ENCODE results near the gene MLC1.

The MLC1 gene

DNA sequence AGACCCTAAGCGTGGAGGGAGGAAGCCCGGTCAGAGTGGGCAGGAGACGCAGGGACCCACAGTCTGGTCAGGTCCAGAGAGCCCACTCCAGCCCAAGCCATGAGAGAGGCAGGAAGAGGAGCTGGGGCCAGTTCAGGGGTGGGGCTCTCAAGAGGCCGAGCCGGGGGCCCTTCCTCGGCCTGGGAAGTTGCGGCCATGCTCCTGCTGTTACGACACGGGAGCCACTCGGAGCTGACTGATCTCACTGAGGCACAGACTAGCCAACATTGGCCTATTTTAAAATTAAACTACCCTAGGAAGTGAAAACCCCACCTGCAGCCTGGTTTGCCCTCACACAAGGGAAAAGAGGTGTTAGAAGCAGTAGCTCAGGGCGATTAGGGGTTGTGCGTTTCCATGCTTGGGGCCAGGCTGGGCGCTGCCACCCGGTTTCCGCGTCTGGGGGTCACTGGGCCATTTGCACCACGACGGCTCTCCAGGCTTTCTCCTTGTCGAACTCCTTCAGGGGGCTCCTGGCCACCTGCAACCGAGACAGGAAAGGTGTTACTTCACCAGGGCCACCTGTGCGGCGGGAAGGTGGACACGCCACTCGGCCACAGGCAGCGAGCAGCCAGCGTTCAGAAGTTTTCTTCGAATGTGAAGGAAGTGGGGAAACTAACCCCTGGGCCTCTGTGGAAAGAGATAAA, 23.9 kb downstream of the MLC1 start:
- no peak overlapping the region for H3K9ac ChIP-seq
- no peaks in the 10 kb centered on the region for H3K36me3 ChIP-seq (ENCODE audit: control insufficient read depth, insufficient read depth, low read length)
- H3K79me2 ChIP-seq, result no peaks in the 10 kb centered on the region
- H3K4me2 ChIP-seq (ENCODE audit: low read length), result no peak overlapping the region
- no peak overlapping the region for H2AFZ ChIP-seq
- no peaks in the 10 kb centered on the region for H3K9me3 ChIP-seq (ENCODE audit: control insufficient read depth, low read length)
- TF ChIP-seq, protein P1, sequence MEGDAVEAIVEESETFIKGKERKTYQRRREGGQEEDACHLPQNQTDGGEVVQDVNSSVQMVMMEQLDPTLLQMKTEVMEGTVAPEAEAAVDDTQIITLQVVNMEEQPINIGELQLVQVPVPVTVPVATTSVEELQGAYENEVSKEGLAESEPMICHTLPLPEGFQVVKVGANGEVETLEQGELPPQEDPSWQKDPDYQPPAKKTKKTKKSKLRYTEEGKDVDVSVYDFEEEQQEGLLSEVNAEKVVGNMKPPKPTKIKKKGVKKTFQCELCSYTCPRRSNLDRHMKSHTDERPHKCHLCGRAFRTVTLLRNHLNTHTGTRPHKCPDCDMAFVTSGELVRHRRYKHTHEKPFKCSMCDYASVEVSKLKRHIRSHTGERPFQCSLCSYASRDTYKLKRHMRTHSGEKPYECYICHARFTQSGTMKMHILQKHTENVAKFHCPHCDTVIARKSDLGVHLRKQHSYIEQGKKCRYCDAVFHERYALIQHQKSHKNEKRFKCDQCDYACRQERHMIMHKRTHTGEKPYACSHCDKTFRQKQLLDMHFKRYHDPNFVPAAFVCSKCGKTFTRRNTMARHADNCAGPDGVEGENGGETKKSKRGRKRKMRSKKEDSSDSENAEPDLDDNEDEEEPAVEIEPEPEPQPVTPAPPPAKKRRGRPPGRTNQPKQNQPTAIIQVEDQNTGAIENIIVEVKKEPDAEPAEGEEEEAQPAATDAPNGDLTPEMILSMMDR (IDR thresholded peaks at IDR 0.05), result no peak
- no peak overlapping the region for H3K27ac ChIP-seq
- H3K27me3 ChIP-seq (ENCODE audit: control insufficient read depth, insufficient read depth, low read length), result no peaks in the 10 kb centered on the region
- no peak overlapping the region for H3K4me3 ChIP-seq (ENCODE audit: low read depth, low read length)
- H3K4me1 ChIP-seq, result peaks cover 2% of the 10 kb centered on the region

DNA sequence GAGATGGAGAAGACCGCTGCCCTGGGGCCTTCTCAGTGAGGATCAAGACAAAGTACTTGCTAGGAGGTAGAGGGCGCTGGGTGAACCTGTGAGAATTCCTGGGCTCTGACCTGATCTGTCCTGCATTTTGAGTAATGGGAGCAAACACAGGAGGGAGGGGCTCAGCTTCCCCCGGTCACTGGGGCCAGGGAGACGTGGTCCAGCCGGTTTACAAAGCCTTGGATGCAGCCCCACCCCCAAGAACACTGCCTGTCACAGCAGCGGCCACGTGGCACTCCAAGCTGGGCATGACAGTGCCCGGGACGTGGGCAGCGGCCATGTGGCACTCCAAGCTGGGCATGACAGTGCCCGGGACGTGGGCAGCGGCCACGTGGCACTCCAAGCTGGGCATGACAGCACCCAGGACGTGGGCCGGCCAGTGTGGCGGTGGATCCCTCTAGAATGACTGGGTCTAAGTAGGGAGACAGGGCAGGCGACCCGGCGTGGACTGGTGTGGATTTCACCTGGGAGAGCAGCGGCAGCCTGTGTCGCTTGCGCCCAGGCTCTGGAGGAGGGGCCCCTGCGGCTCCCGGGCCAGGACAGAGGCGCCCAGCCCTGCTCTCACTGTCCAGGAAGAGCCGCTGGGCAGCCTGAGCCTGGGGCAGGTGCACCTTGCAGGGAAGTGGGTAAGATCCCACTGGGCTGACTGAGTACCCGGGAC, 24.6 kb downstream of the MLC1 start:
- TF ChIP-seq, protein P1 (IDR thresholded peaks at IDR 0.05), result no peak
- H3K4me2 ChIP-seq (ENCODE audit: low read length), result no peak overlapping the region
- no peak overlapping the region for H3K9ac ChIP-seq
- H3K27me3 ChIP-seq (ENCODE audit: control insufficient read depth, insufficient read depth, low read length), result no peaks in the 10 kb centered on the region
- H3K4me3 ChIP-seq (ENCODE audit: low read depth, low read length), result no peak overlapping the region
- H3K4me1 ChIP-seq, result peaks cover 2% of the 10 kb centered on the region
- no peak overlapping the region for H2AFZ ChIP-seq
- no peaks in the 10 kb centered on the region for H3K36me3 ChIP-seq (ENCODE audit: control insufficient read depth, insufficient read depth, low read length)
- no peaks in the 10 kb centered on the region for H3K79me2 ChIP-seq
- no peaks in the 10 kb centered on the region for H3K9me3 ChIP-seq (ENCODE audit: control insufficient read depth, low read length)
- no peak overlapping the region for H3K27ac ChIP-seq

DNA sequence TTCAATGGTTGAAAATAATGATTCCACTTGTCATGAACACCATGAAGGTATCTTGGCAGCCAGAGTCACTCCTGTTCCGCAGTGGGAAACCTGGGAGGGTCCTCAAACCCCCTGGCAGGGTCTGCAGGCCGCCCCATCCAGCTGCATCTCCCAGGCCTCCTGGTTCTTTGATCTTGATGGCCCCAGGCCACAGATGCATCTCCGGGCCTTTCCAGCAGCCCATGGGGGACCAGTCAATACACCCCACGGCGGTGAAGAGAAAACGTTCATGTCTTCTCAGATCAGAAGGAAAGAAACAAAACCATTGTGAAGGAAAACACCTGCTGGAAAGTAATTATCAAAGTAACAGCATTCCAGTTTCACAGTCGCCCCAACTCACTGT, 25.4 kb downstream of the MLC1 start:
- H3K27me3 ChIP-seq (ENCODE audit: control insufficient read depth, insufficient read depth, low read length), result no peaks in the 10 kb centered on the region

DNA sequence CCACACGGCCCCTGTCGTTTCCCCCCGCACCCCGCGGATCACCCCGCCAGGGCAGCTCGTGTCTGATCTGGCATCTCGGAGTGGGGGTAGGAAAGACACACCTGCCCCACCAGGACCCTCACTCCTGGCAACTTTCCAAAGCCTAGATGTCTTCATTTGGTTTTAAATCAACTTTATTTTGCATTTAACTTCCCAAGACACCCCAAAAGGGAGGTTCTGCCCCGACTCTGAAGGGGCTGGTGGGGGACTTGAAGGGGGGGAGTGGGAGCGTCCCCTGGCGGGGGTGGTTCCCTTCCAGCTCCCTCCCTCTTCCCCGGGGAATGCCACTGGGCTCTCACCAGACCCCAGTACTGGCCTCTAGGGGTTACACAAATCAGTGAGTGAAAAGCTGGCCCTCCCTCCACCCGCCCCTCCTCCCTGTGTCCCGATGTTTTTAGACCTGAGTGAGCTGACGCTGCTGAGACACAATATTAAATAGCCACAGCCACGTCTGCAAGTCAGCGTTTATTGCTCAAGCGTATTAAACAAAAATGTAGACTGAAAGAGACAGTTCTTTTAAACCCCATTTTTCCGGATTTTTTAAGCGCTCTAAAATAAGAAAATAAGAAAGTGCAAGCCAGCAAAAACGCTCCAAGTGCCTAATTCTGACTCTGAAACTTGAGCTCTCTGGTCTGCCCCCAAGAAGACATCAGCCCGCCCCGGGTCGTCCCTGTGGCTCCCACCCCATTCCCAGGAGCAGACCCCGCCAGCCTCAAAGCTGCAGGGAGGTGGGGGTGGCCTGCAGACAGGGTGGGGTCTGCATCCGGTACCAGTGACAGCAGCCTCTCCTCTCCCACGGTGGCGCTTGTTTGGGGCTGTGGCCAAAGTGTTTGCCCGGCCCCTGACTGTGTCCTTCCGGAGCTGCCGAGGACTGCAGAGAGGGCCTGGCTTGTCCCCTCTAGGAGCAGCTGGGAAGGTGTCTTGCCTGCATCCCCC, 26.0 kb downstream of the MLC1 start:
- Histone ChIP-seq H3K27me3 (ENCODE audit: control insufficient read depth, insufficient read depth, low read length) (no peaks in the 10 kb centered on the region), H3K4me3 (ENCODE audit: low read depth, low read length) (peak overlapping the region; percentile 49), H3K4me2 (ENCODE audit: low read length) (peak overlapping the region; percentile 62), H2AFZ (peak overlapping the region; percentile 85), H3K36me3 (ENCODE audit: control insufficient read depth, insufficient read depth, low read length) (no peaks in the 10 kb centered on the region), H3K79me2 (no peaks in the 10 kb centered on the region), H3K27ac (peak overlapping the region; percentile 36), H3K9me3 (ENCODE audit: control insufficient read depth, low read length) (no peaks in the 10 kb centered on the region), H3K9ac (no peak overlapping the region), H3K4me1 (peaks cover 2% of the 10 kb centered on the region)
- TF ChIP-seq, protein P1 (IDR thresholded peaks at IDR 0.05), result no peak

More for the DNA sequence above, 25.4 kb downstream of the MLC1 start:
- Histone ChIP-seq H3K9me3 (ENCODE audit: control insufficient read depth, low read length) (no peaks in the 10 kb centered on the region), H3K4me2 (ENCODE audit: low read length) (peak overlapping the region; percentile 62), H2AFZ (peak overlapping the region; percentile 85), H3K27ac (no peak overlapping the region), H3K36me3 (ENCODE audit: control insufficient read depth, insufficient read depth, low read length) (no peaks in the 10 kb centered on the region), H3K4me3 (ENCODE audit: low read depth, low read length) (peak overlapping the region; percentile 49), H3K4me1 (peaks cover 2% of the 10 kb centered on the region), H3K9ac (no peak overlapping the region), H3K79me2 (no peaks in the 10 kb centered on the region)
- TF ChIP-seq, protein P1 (IDR thresholded peaks at IDR 0.05), result no peak
